Transverse colon (tissue), 4 donors: ENCODE measurements around the gene DICER1.

ENCODE experiments used
- CTCF ChIP-seq, 5 experiments: fragments of 200-600 bp in 3 of 5; fragments of 450-650 bp in 2 of 5; sonication (generic) in 3 of 5; IDR thresholded peaks; 1 replicate in 2 of 5; 2 replicates in 3 of 5; pipeline ENCODE4 v1.5.1; 2016 to 2017; ENCODE audit warnings: antibody characterized with exemption in 5 of 5, inconsistent platforms in 3 of 5, mild to moderate bottlenecking in 2 of 5, moderate library complexity in 1 of 5
- POLR2AphosphoS5 ChIP-seq, 3 donors: sonication (generic); formaldehyde crosslinking; IDR thresholded peaks; one replicate each; pipeline ENCODE4 v1.6.1; 2016; ENCODE audit warnings: antibody characterized with exemption in 3 of 3

DNA sequence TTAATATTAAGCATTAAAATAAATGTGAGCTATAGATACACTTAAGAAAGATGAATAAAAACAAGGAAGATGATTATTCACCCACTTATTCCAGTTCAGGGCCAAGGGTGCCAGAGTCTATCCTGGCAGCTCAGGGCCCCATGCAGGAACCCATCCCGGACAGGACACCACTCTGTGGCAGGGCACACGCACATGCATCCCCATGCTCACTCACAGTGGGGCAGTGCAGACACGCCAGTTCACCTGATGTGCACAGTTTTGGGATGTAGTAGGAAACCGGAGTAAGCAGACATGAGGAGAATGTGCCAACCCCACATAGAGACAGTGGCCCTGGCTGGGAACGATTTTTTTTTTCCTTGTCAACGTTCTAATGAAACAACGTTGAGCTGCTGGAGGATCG is 47.2 kb downstream of the DICER1 start:
- TF ChIP-seq CTCF (IDR thresholded peaks at IDR 0.05) (no peak), POLR2AphosphoS5 (IDR thresholded peaks at IDR 0.05) (no peak)
